H9 (cell line): ENCODE data around the gene DUSP7. TPM values are rescaled to one million over a fixed set of nuclear protein-coding genes. Genes with fewer than 3 reads are reported as not detected.

Source experiments
- DNase-seq: peaks from one replicate; pipeline ENCODE4 v3.0.0-alpha.2; 2017
- H2AFZ ChIP-seq: one replicate; pipeline ENCODE4 v1.6.1; 2013; ENCODE audit warnings: mild to moderate bottlenecking, low read length, control low read depth, moderate library complexity
- H2AK5ac ChIP-seq: 2 replicates; pipeline ENCODE4 v1.6.1; 2013; ENCODE audit warnings: low read length, control low read depth, mixed read lengths; ENCODE audit not compliant: insufficient read length
- H2BK120ac ChIP-seq: one replicate; pipeline ENCODE4 v1.6.1; 2013; ENCODE audit warnings: low read depth, mild to moderate bottlenecking, low read length, control low read depth, inconsistent platforms; ENCODE audit not compliant: poor library complexity, severe bottlenecking
- H2BK12ac ChIP-seq: 2 replicates; pipeline ENCODE4 v1.6.1; 2013; ENCODE audit warnings: low read length, control low read depth, mixed read lengths, low read depth; ENCODE audit not compliant: insufficient read length
- H2BK15ac ChIP-seq: 2 replicates; pipeline ENCODE4 v1.6.1; 2013; ENCODE audit warnings: low read depth, low read length, control low read depth
- H2BK20ac ChIP-seq: one replicate; pipeline ENCODE4 v1.6.1; 2013; ENCODE audit warnings: low read depth, mild to moderate bottlenecking, low read length, control low read depth, inconsistent platforms; ENCODE audit not compliant: poor library complexity, severe bottlenecking
- H2BK5ac ChIP-seq: 2 replicates; pipeline ENCODE4 v1.6.1; 2013; ENCODE audit warnings: low read length, control low read depth, mixed read lengths; ENCODE audit not compliant: insufficient read length
- H3K14ac ChIP-seq: 2 replicates; pipeline ENCODE4 v1.6.1; 2013; ENCODE audit warnings: low read length, control low read depth; ENCODE audit not compliant: insufficient read depth
- H3K18ac ChIP-seq: 2 replicates; pipeline ENCODE4 v1.6.1; 2013; ENCODE audit warnings: low read depth, mild to moderate bottlenecking, mixed read lengths, low read length, control low read depth; ENCODE audit not compliant: insufficient read length
- H3K23ac ChIP-seq: 2 replicates; pipeline ENCODE4 v1.6.1; 2013; ENCODE audit warnings: low read length, control low read depth, mixed read lengths, low read depth; ENCODE audit not compliant: insufficient read length
- H3K23me2 ChIP-seq: 2 replicates; pipeline ENCODE4 v1.6.1; 2013; ENCODE audit warnings: low read depth, mild to moderate bottlenecking, mixed read lengths, low read length, control low read depth; ENCODE audit not compliant: insufficient read length, poor library complexity, severe bottlenecking
- H3K27ac ChIP-seq: 2 replicates; pipeline ENCODE4 v1.5.1; 2013; ENCODE audit warnings: low read length, control low read depth, mixed read lengths, low read depth; ENCODE audit not compliant: insufficient read length
- H3K27me3 ChIP-seq: 2 replicates; pipeline ENCODE4 v1.6.1; 2013; ENCODE audit warnings: low read length, control low read depth, inconsistent platforms; ENCODE audit not compliant: insufficient read depth
- H3K4ac ChIP-seq: 2 replicates; pipeline ENCODE4 v1.6.1; 2013; ENCODE audit warnings: low read depth, mild to moderate bottlenecking, control low read depth, inconsistent platforms, low read length, moderate library complexity
- H3K4me1 ChIP-seq: 2 replicates; pipeline ENCODE4 v1.6.1; 2013; ENCODE audit warnings: low read length, control low read depth, inconsistent platforms; ENCODE audit not compliant: insufficient read depth
- H3K4me2 ChIP-seq: 2 replicates; pipeline ENCODE4 v1.6.1; 2013; ENCODE audit warnings: low read length, control low read depth, mixed read lengths; ENCODE audit not compliant: insufficient read length, insufficient read depth
- H3K56ac ChIP-seq: 2 replicates; pipeline ENCODE4 v1.6.1; 2013; ENCODE audit warnings: low read depth, mild to moderate bottlenecking, mixed read lengths, low read length, control low read depth; ENCODE audit not compliant: insufficient read length
- H3K79me1 ChIP-seq: 2 replicates; pipeline ENCODE4 v1.6.1; 2013; ENCODE audit warnings: low read depth, mild to moderate bottlenecking, moderate library complexity, low read length, control low read depth, inconsistent platforms; ENCODE audit not compliant: insufficient read depth, poor library complexity, severe bottlenecking
- H3K79me2 ChIP-seq: 2 replicates; pipeline ENCODE4 v1.6.1; 2013; ENCODE audit warnings: low read length, control low read depth, inconsistent platforms; ENCODE audit not compliant: insufficient read depth
- H3K9ac ChIP-seq: 2 replicates; pipeline ENCODE4 v1.6.1; 2013; ENCODE audit warnings: low read length, control low read depth, mixed read lengths; ENCODE audit not compliant: insufficient read length; ENCODE audit errors: extremely low read depth
- H3K9me3 ChIP-seq: one replicate; pipeline ENCODE4 v1.6.1; 2013; ENCODE audit warnings: low read depth, low read length, inconsistent platforms; ENCODE audit not compliant: control insufficient read depth
- H3T11ph ChIP-seq: one replicate; pipeline ENCODE4 v1.6.1; 2013; ENCODE audit warnings: mild to moderate bottlenecking, low read length, control low read depth, inconsistent platforms
- H4K20me1 ChIP-seq: one replicate; pipeline ENCODE4 v1.6.1; 2013; ENCODE audit not compliant: control insufficient read depth, insufficient read length, insufficient read depth
- H4K5ac ChIP-seq: 2 replicates; pipeline ENCODE4 v1.6.1; 2013; ENCODE audit warnings: low read depth, mild to moderate bottlenecking, mixed read lengths, low read length, control low read depth; ENCODE audit not compliant: insufficient read length
- H4K8ac ChIP-seq: replicated peaks from 2 replicates; pipeline ENCODE4 v1.6.1; 2013; ENCODE audit warnings: low read length, control low read depth, mixed read lengths, low read depth; ENCODE audit not compliant: insufficient read length
- H4K91ac ChIP-seq: 2 replicates; pipeline ENCODE4 v1.6.1; 2013; ENCODE audit warnings: low read depth, mild to moderate bottlenecking, moderate library complexity, mixed read lengths, low read length, control low read depth; ENCODE audit not compliant: insufficient read length
- H3K27ac Mint-ChIP-seq, 3 experiments: 2 replicates in 2 of 3; 3 replicates in 1 of 3; pipeline ENCODE4 v1.8.0; 2020 to 2021; ENCODE audit warnings: mixed read lengths in 3 of 3, mild to moderate bottlenecking in 1 of 3, moderate library complexity in 1 of 3
- H3K27me3 Mint-ChIP-seq: 2 replicates; pipeline ENCODE4 v1.8.0; 2021; ENCODE audit warnings: low read depth, mild to moderate bottlenecking, moderate library complexity, mixed read lengths
- H3K36me3 Mint-ChIP-seq, 3 experiments: 2 replicates in 2 of 3; 3 replicates in 1 of 3; pipeline ENCODE4 v1.8.0; 2020 to 2021; ENCODE audit warnings: low read depth in 3 of 3, mixed read lengths in 3 of 3; ENCODE audit not compliant: insufficient read depth in 1 of 3
- H3K4me1 Mint-ChIP-seq, 2 experiments: 2 replicates each; pipeline ENCODE4 v1.8.0; 2020; ENCODE audit warnings: mixed read lengths in 2 of 2
- H3K4me3 Mint-ChIP-seq, 2 experiments: 2 replicates in 1 of 2; 3 replicates in 1 of 2; pipeline ENCODE4 v1.8.0; 2020 to 2021; ENCODE audit warnings: mild to moderate bottlenecking in 2 of 2, mixed read lengths in 2 of 2, moderate library complexity in 1 of 2
- H3K9me3 Mint-ChIP-seq, 2 experiments: 2 replicates in 1 of 2; 3 replicates in 1 of 2; pipeline ENCODE4 v1.8.0; 2020; ENCODE audit warnings: mild to moderate bottlenecking in 2 of 2, mixed read lengths in 2 of 2, moderate library complexity in 1 of 2
- CTCF ChIP-seq: fragments of 200-600 bp; sonication (generic); conservative IDR thresholded peaks from 3 replicates; pipeline ENCODE4 v1.8.0; 2021; ENCODE audit warnings: antibody characterized with exemption, mild to moderate bottlenecking
- WGBS: extraction: QIAGEN DNeasy Blood & Tissue Kit; methylation state at CpG from one replicate; pipeline ENCODE4 v1.1.7; 2013; ENCODE audit warnings: missing lambda C conversion rate, low lambda C conversion rate, mixed read lengths; ENCODE audit not compliant: insufficient read length; ENCODE audit errors: extremely low coverage; 5-methylcytosine and 5-hydroxymethylcytosine counted together
- total RNA-seq: library from RNA; stranded (reverse); gene quantifications from 2 replicates; pipeline ENCODE4 v1.2.1, GENCODE V29; 2021

DUSP7 gene
- total RNA-seq, 1 experiment from 2014 or later, result 24.0 TPM

- TF ChIP-seq CTCF, result no peak
- H3K4me3 Mint-ChIP-seq, result no peak overlapping the region
- H3K14ac ChIP-seq, result no peak overlapping the region
- H4K91ac ChIP-seq, result no peak overlapping the region
- no peak overlapping the region for H4K5ac ChIP-seq
- no peak overlapping the region for H3K27ac ChIP-seq
- no peak overlapping the region for H2BK120ac ChIP-seq
- H3K79me2 ChIP-seq, result no peaks in the 10 kb centered on the region
- H3K9me3 ChIP-seq, result no peaks in the 10 kb centered on the region
- H3K9me3 Mint-ChIP-seq, result no peaks in the 10 kb centered on the region
- no peak overlapping the region for H2BK15ac ChIP-seq
- H3K4me2 ChIP-seq, result no peak overlapping the region
- peaks cover 43 to 55% of the 10 kb centered on the region in 2 experiments for H3K4me1 Mint-ChIP-seq
- no peaks in the 10 kb centered on the region for H3K23me2 ChIP-seq
- H2AFZ ChIP-seq, result no peak overlapping the region
- H4K20me1 ChIP-seq, result no peaks in the 10 kb centered on the region
- peaks cover 15% of the 10 kb centered on the region; the same call in 1 of the 2 replicates for H3K4me1 ChIP-seq
- no peak overlapping the region for H3K9ac ChIP-seq
- H3T11ph ChIP-seq, result no peak overlapping the region
- peaks cover 4% of the 10 kb centered on the region for H3K27me3 Mint-ChIP-seq
- H2AK5ac ChIP-seq, result no peak overlapping the region
- H4K8ac ChIP-seq, result no peak overlapping the region
- no CpG with 5 or more reads among the region's 4 CpGs for WGBS
- no peaks in the 10 kb centered on the region for H3K79me1 ChIP-seq
- H3K18ac ChIP-seq, result no peak overlapping the region
- H3K36me3 Mint-ChIP-seq, result no peaks in the 10 kb centered on the region
- H3K27ac Mint-ChIP-seq, result no peak overlapping the region; a peak in 1 of 7 replicates
- no peaks in the 10 kb centered on the region for H3K27me3 ChIP-seq
- H3K56ac ChIP-seq, result no peak overlapping the region
- DNase-seq, result no peak
- H3K23ac ChIP-seq, result no peak overlapping the region
- no peak overlapping the region for H2BK12ac ChIP-seq
- no peak overlapping the region for H2BK20ac ChIP-seq
- no peak overlapping the region for H3K4ac ChIP-seq
- H2BK5ac ChIP-seq, result no peak overlapping the region
Observed at GRCh38 chr3:52007291-52007690, 49.1 kb downstream of the DUSP7 start.
